Tibial artery (tissue), 4 donors: ENCODE results near the gene SLC24A1.

Source experiments
- DNase-seq, 2 donors: peaks; one replicate each; pipeline ENCODE4 v3.0.0-alpha.2; 2019
- H3K27ac ChIP-seq, 2 donors: fragments of 200-600 bp; sonication (generic) in 1 of 2; 1 replicate in 1 of 2; 2 replicates in 1 of 2; pipeline ENCODE4 v1.5.1; 2018 to 2019; ENCODE audit warnings: mild to moderate bottlenecking in 1 of 2
- H3K27me3 ChIP-seq, 2 donors: fragments of 200-600 bp; sonication (generic) in 1 of 2; one replicate each; pipeline versions ENCODE4 v1.5.1 to v1.6.0; 2016 to 2019
- H3K36me3 ChIP-seq, 3 donors: fragments of 200-600 bp; sonication (generic) in 2 of 3; one replicate each; pipeline ENCODE4 v1.5.1; 2016 to 2019; ENCODE audit warnings: mild to moderate bottlenecking in 2 of 3
- H3K4me1 ChIP-seq, 4 donors: fragments of 200-600 bp; sonication (generic) in 2 of 4; 1 replicate in 3 of 4; 2 replicates in 1 of 4; pipeline ENCODE4 v1.5.1; 2016 to 2019
- H3K4me3 ChIP-seq, 2 donors: fragments of 200-600 bp; sonication (generic) in 1 of 2; 1 replicate in 1 of 2; 2 replicates in 1 of 2; pipeline ENCODE4 v1.5.1; 2018 to 2019; ENCODE audit warnings: mild to moderate bottlenecking in 2 of 2
- H3K9me3 ChIP-seq, 3 donors: fragments of 200-600 bp; sonication (generic) in 1 of 3; one replicate each; pipeline ENCODE4 v1.5.1; 2016 to 2019
- CTCF ChIP-seq, 2 experiments: fragments of 200-600 bp in 1 of 2; fragments of 450-650 bp in 1 of 2; IDR thresholded peaks; one replicate each; pipeline ENCODE4 v1.5.1; 2017 to 2019; ENCODE audit warnings: antibody characterized with exemption in 2 of 2, mild to moderate bottlenecking in 1 of 2, moderate library complexity in 1 of 2
- intact Hi-C: fragments of 100-400 bp; cut with DNase I; formaldehyde crosslinking; loops from one replicate; pipeline ENCODE4 v1.15.0; 2023; ENCODE audit warnings: low total_unique reads

SLC24A1 gene

GRCh38 chr15:65645392-65645791 lies 23.7 kb downstream of the SLC24A1 start:
- Histone ChIP-seq H3K4me1 (no peaks in the 10 kb centered on the region), H3K27ac (no peak overlapping the region), H3K4me3 (no peak overlapping the region), H3K9me3 (no peaks in the 10 kb centered on the region), H3K27me3 (no peaks in the 10 kb centered on the region), H3K36me3 (no peaks in the 10 kb centered on the region)
- no peak for TF ChIP-seq CTCF (IDR thresholded peaks at IDR 0.05)
- no peak for DNase-seq
- intact Hi-C loops: no loop called here

- Histone ChIP-seq H3K27me3 (no peaks in the 10 kb centered on the region), H3K9me3 (no peaks in the 10 kb centered on the region), H3K27ac (no peak overlapping the region), H3K4me3 (no peak overlapping the region), H3K36me3 (peaks cover 0 to 7% (median under 1%) of the 10 kb centered on the region in 3 donors), H3K4me1 (no peaks in the 10 kb centered on the region)
- no peak for TF ChIP-seq CTCF (IDR thresholded peaks at IDR 0.05)
- DNase-seq: no peak
- intact Hi-C loops: no loop called here
Observed at GRCh38 chr15:65646486-65646885, 24.7 kb downstream of the SLC24A1 start.

- Histone ChIP-seq H3K4me3 (no peak overlapping the region), H3K36me3 (peaks cover 0 to 29% (median 10%) of the 10 kb centered on the region in 3 donors), H3K9me3 (no peaks in the 10 kb centered on the region), H3K27ac (no peak overlapping the region), H3K27me3 (no peaks in the 10 kb centered on the region), H3K4me1 (no peaks in the 10 kb centered on the region)
- no peak for TF ChIP-seq CTCF (IDR thresholded peaks at IDR 0.05)
- intact Hi-C loops: no loop called here
- no peak for DNase-seq
Observed at GRCh38 chr15:65650312-65651041, 28.7 kb downstream of the SLC24A1 start.

- no peak for TF ChIP-seq CTCF (IDR thresholded peaks at IDR 0.05)
- no peaks in the 10 kb centered on the region for H3K27me3 ChIP-seq
- intact Hi-C loops: no loop called here
- H3K4me3 ChIP-seq: no peak overlapping the region
- no peaks in the 10 kb centered on the region for H3K4me1 ChIP-seq
- H3K36me3 ChIP-seq: peaks cover 0 to 33% (median 16%) of the 10 kb centered on the region in 3 donors
- H3K27ac ChIP-seq: no peak overlapping the region
- H3K9me3 ChIP-seq: no peaks in the 10 kb centered on the region
- DNase-seq: no peak
Observed at GRCh38 chr15:65651042-65651322, 29.2 kb downstream of the SLC24A1 start.

- Histone ChIP-seq H3K9me3 (no peaks in the 10 kb centered on the region), H3K4me1 (no peaks in the 10 kb centered on the region), H3K27me3 (no peaks in the 10 kb centered on the region), H3K4me3 (no peak overlapping the region), H3K27ac (no peak overlapping the region), H3K36me3 (peaks cover 0 to 34% (median 16%) of the 10 kb centered on the region in 3 donors)
- no peak for TF ChIP-seq CTCF (IDR thresholded peaks at IDR 0.05)
- intact Hi-C loops: no loop called here
- DNase-seq: no peak
Observed at GRCh38 chr15:65651831-65652749, 30.4 kb downstream of the SLC24A1 start.
